Activated naive CD8-positive, alpha-beta T cell treated with anti-CD3 and anti-CD28 coated beads, Interleukin-2, amount 50 U/mL, for 24 hours (primary cell): ENCODE data around the gene ARIH1.
A peak's percentile ranks its signal among the peaks of the same experiment; 100 is the strongest.

ENCODE experiments used
- ATAC-seq: fragments of 150-1000 bp; cut with Tn5 transposase; one replicate; pipeline ENCODE4 v1.10.0; 2021
- DNase-seq: peaks from one replicate; pipeline ENCODE4 v3.0.0; 2021
- H3K27ac Mint-ChIP-seq: one replicate; pipeline ENCODE4 v1.8.0; 2021; ENCODE audit warnings: mild to moderate bottlenecking, mixed read lengths
- H3K27me3 Mint-ChIP-seq: one replicate; pipeline ENCODE4 v1.8.0; 2021; ENCODE audit warnings: mixed read lengths
- H3K36me3 Mint-ChIP-seq: one replicate; pipeline ENCODE4 v1.8.0; 2021; ENCODE audit warnings: low read depth, mixed read lengths
- H3K4me1 Mint-ChIP-seq: one replicate; pipeline ENCODE4 v1.8.0; 2021; ENCODE audit warnings: mixed read lengths
- H3K4me3 Mint-ChIP-seq: one replicate; pipeline ENCODE4 v1.8.0; 2021; ENCODE audit warnings: mild to moderate bottlenecking, moderate library complexity, mixed read lengths
- H3K9me3 Mint-ChIP-seq: one replicate; pipeline ENCODE4 v1.8.0; 2021; ENCODE audit warnings: mixed read lengths

The ARIH1 gene

DNA sequence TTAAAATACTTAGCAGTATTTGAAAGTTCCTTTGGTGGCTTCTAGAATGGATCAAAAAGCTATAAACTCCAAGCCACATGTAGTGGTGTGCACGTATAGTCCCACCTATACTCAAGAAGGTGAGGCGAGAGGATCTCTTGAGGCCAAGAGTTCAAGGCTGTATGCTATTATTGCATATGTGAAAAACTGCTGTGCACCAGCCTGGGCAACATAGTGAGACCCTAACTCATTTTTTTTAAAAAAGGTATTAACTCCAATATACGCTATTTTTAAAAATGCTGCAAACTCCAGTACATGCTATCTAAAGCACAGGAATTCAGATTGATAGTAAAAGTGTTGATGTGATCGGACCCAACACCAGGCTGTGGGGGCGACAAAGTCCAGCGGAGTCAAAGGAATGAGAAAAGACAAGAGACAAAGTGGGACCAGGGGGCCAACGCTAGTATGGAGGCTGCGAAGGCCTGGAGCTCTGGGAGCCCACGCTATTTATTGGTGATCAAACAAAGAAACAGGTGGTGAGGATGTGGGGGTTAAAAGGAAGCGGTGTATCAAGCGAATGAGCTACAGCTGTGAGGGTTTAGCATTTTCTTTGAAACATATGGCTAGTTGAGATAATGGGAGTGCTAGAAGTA lies 66.6 kb downstream of the ARIH1 start:
- H3K27ac Mint-ChIP-seq, result no peak overlapping the region
- no peak for DNase-seq

DNA sequence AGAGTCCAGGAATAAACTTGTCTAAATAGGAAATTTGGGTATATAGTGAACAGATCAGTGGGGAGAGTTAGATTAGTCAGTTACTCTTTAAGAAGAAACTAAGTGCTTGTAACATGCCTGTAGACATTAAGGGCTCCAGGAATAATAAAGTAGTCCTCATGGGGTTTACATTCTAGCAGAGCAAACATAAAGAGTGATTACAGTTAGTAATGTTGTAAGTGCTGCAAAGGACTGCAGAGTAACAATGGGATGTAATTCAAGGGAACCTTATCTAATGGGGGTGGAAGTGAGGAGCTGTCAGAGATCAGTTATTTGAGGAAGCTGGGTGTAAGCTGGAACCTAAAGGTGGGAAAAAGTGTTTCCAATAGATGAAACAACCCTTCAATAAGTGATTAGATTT lies 67.5 kb downstream of the ARIH1 start:
- Mint-ChIP-seq H3K27me3 (no peaks in the 10 kb centered on the region), H3K4me3 (no peak overlapping the region), H3K36me3 (peaks cover 37% of the 10 kb centered on the region), H3K9me3 (peaks cover 13% of the 10 kb centered on the region), H3K27ac (no peak overlapping the region), H3K4me1 (peaks cover 7% of the 10 kb centered on the region)
- ATAC-seq (no peak), DNase-seq (no peak)

More for the DNA sequence above, 66.6 kb downstream of the ARIH1 start:
- ATAC-seq, result no peak
- no peaks in the 10 kb centered on the region for H3K27me3 Mint-ChIP-seq
- H3K4me3 Mint-ChIP-seq, result no peak overlapping the region
- H3K9me3 Mint-ChIP-seq, result peaks cover 13% of the 10 kb centered on the region
- peaks cover 31% of the 10 kb centered on the region for H3K36me3 Mint-ChIP-seq
- peaks cover 14% of the 10 kb centered on the region for H3K4me1 Mint-ChIP-seq

DNA sequence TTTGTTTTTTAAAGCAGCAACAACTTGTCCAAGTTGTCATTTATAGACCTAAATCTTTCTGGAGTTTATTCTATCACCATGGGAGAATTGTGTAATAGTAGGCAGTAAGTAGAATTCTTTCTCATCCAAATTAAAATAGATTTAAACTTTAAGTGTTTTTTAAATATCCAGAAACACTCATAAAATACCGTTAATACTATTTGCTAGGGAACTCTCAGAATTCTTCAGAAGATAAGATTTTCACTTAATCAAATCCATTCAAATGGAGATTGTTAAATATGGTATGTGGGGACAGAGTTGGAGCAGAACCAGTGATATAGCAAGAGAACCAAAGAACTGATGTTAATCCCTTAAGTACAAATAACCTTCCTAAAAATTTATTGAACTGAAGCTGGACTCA lies 71.0 kb downstream of the ARIH1 start:
- H3K27ac Mint-ChIP-seq, result no peak overlapping the region
- no peaks in the 10 kb centered on the region for H3K27me3 Mint-ChIP-seq
- H3K4me1 Mint-ChIP-seq, result peaks cover 5% of the 10 kb centered on the region
- no peak for ATAC-seq
- H3K4me3 Mint-ChIP-seq, result no peak overlapping the region
- DNase-seq, result no peak
- peaks cover 32% of the 10 kb centered on the region for H3K36me3 Mint-ChIP-seq
- H3K9me3 Mint-ChIP-seq, result peaks cover 6% of the 10 kb centered on the region

DNA sequence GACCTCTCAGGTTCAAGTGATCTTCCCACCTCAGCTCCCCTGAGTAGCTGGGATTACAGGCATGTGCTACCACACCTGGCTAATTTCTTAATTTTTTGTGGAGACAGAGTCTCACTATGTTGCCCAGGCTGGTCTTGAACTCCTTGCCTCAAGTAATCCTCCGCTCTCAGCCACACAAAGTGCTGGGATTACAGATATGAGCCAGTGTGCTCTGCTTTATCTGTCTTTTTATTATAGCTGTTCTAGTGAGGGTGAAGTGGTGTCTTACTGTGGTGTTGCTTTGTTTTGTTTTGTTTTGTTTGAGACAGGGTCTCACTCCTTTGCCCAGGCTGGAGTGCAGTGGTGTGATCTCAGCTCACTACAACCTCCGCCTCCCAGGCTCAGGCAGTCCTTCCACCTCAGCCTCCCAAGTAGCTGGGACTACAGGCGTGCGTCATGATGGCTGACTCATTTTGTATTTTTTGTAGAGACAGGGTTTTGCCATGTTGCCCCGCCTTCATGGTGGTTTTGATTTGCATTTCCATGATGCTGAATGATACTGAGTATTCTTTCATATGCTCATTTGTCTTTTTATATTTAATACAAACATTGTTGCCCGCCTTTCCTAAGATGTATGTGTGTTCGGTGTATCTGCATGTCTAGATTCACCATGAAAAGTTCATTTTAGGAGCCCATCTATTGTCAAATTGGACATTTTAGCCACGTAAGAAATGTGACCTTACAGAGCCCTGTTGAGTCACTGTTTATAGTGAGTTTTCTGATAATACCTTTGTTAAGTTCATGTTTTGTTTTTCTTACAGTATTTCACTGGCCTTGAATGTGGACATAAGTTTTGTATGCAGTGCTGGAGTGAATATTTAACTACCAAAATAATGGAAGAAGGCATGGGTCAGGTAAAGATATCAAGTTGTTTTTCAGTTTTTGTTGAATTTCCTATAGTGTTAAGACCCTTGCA lies 80.6 kb downstream of the ARIH1 start:
- no peak overlapping the region for H3K4me3 Mint-ChIP-seq
- peaks cover 40% of the 10 kb centered on the region for H3K36me3 Mint-ChIP-seq
- DNase-seq (peak; percentile 29), ATAC-seq (peak; percentile 82)
- peak overlapping the region; percentile 75 for H3K27ac Mint-ChIP-seq
- no peaks in the 10 kb centered on the region for H3K9me3 Mint-ChIP-seq
- H3K27me3 Mint-ChIP-seq, result no peaks in the 10 kb centered on the region
- peaks cover 12% of the 10 kb centered on the region for H3K4me1 Mint-ChIP-seq

DNA sequence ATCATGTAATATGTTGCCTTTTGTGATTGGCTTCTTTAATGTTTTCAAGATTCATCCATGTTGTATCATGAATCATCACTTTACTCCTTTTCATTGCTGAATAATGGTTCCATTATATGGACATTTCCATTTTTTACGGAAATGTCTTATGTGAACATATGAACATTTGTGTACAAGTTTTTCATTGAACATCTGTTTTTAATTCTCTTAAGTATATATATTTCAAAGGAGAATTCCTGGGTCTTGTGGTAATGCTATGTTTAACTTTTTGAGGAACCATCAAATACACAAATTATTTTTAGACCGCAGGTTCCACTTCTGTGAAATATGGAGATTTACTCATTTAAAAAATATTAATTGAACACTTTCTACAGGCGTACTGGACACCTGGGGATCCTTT lies 85.7 kb downstream of the ARIH1 start:
- H3K36me3 Mint-ChIP-seq, result peaks cover 48% of the 10 kb centered on the region
- H3K4me1 Mint-ChIP-seq, result peaks cover 5% of the 10 kb centered on the region
- H3K4me3 Mint-ChIP-seq, result no peak overlapping the region
- no peaks in the 10 kb centered on the region for H3K9me3 Mint-ChIP-seq
- H3K27me3 Mint-ChIP-seq, result no peaks in the 10 kb centered on the region
- ATAC-seq, result no peak
- DNase-seq, result no peak
- no peak overlapping the region for H3K27ac Mint-ChIP-seq

DNA sequence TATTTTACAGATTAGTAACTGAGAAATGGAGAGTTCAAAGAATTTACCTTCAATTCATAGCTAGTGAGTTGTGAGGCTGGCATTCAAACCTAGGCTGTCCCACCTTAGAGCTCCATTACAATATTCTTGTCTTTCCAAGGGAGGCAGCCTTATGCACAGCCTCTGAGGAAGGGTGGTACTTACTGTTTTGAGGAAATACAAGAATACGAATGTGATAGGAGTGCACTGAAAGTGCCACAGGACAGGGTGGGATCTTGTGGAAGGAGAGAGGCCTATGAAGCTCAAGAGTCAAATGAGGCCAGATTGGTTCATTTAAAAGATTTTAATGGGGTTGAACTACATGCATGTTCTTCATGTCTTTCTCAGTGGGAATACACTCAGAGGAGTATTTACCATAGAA lies 86.3 kb downstream of the ARIH1 start:
- Mint-ChIP-seq H3K4me3 (no peak overlapping the region), H3K9me3 (no peaks in the 10 kb centered on the region), H3K36me3 (peaks cover 43% of the 10 kb centered on the region), H3K27me3 (no peaks in the 10 kb centered on the region), H3K4me1 (peaks cover 1% of the 10 kb centered on the region), H3K27ac (no peak overlapping the region)
- DNase-seq (no peak), ATAC-seq (no peak)

DNA sequence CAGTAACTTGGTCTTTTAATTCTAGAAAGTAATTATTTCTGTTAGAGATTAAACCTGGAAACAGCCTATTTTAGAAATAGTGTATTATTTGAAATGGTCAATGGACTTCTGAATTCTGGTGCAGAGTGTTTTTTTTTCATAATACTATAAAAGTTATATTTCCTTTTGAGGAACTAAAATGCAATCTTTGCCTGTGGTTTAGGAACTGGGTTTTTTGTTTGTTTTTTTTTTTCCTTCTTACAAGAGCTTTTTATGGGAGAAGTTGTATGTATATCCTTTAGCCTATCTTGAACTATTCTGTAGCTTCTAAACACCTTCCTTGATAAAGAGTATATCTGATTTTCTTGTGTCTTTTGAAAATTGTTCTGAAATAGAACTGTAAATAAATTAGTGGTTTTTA lies 88.3 kb downstream of the ARIH1 start:
- no peaks in the 10 kb centered on the region for H3K27me3 Mint-ChIP-seq

DNA sequence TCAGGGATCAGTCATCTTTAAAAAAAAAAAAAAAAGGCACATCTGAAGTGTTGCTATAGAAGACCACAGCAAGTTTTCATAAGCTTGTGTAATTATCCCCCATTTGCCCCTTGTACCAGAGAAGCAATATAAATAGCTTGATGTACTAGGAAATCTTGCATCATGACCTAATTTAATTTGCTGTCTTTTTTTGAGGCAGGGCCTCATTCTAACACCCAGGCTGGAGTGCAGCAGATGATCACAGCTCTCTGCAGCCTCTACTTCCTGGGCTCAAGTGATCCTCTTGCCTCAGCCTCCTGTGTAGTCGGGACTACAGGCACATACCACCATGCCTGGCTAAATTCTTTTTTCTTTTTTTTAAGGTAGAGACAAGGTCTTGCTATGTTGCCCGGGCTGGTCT lies 88.7 kb downstream of the ARIH1 start:
- ATAC-seq (no peak), DNase-seq (no peak)
- Mint-ChIP-seq H3K27ac (no peak overlapping the region), H3K27me3 (no peaks in the 10 kb centered on the region), H3K9me3 (no peaks in the 10 kb centered on the region), H3K4me3 (no peak overlapping the region), H3K4me1 (peaks cover 1% of the 10 kb centered on the region), H3K36me3 (peaks cover 31% of the 10 kb centered on the region)

More for the DNA sequence above, 88.3 kb downstream of the ARIH1 start:
- H3K27ac Mint-ChIP-seq, result no peak overlapping the region
- H3K36me3 Mint-ChIP-seq, result peaks cover 31% of the 10 kb centered on the region
- no peak for ATAC-seq
- peaks cover 1% of the 10 kb centered on the region for H3K4me1 Mint-ChIP-seq
- no peaks in the 10 kb centered on the region for H3K9me3 Mint-ChIP-seq
- no peak overlapping the region for H3K4me3 Mint-ChIP-seq
- no peak for DNase-seq

DNA sequence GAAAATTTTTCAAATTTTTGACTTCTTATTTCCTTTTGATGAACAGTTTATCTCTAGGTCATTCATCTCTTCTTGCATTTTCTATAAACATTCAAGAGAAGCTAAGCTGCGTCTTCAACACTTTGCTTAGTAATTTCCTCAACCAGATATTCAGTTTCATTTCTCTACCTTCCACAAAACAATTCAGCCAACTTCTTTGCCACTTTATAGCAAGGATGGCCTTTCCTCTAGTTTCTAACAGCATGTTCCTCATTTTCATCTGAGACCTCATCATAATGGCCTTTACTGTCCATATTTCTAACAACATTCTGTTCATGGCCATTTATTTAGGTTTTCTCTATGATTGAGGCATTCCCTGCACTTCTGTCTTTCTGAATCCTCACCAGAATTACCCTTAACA lies 90.0 kb downstream of the ARIH1 start:
- peaks cover 1% of the 10 kb centered on the region for H3K4me1 Mint-ChIP-seq
- no peaks in the 10 kb centered on the region for H3K27me3 Mint-ChIP-seq
- no peak for ATAC-seq
- H3K36me3 Mint-ChIP-seq, result peaks cover 24% of the 10 kb centered on the region
- H3K9me3 Mint-ChIP-seq, result no peaks in the 10 kb centered on the region
- H3K4me3 Mint-ChIP-seq, result no peak overlapping the region
- no peak for DNase-seq
- peak overlapping the region; percentile 62 for H3K27ac Mint-ChIP-seq

DNA sequence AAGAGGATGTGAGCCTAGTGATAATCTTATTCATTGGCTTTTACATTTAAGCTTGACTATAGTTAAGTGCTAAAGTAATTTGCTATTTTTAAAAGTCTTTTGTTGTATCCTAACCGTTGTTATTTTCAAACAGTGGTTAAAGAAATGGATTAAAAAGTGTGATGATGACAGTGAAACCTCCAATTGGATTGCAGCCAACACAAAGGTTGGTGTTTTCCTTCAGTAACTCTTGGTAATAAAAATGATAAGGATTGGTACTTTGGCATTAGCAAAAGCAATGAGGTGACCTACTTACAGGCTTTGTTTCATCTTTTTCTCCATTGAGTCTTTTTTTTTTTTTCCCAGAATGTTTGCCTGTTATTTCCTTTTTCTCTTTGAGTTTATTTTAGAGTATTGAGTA lies 92.8 kb downstream of the ARIH1 start:
- H3K27me3 Mint-ChIP-seq, result no peaks in the 10 kb centered on the region
- no peak overlapping the region for H3K27ac Mint-ChIP-seq
- H3K4me1 Mint-ChIP-seq, result peaks cover 1% of the 10 kb centered on the region
- no peak for DNase-seq
- H3K4me3 Mint-ChIP-seq, result no peak overlapping the region
- no peak for ATAC-seq
- H3K36me3 Mint-ChIP-seq, result peaks cover 31% of the 10 kb centered on the region
- H3K9me3 Mint-ChIP-seq, result no peaks in the 10 kb centered on the region

DNA sequence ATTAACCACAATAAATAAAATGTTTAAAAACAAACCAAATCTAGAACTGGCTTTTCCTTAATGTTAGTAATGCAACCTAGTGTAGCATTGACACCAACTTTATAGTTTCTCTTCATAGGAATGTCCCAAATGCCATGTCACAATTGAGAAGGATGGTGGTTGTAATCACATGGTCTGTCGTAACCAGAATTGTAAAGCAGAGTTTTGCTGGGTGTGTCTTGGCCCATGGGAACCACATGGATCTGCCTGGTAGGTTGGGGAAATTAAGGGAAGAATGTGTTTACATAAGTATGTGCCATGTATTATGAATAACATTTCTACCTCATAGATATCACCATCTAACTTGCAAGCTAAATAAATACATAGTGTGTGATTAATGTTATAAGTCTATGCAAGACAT lies 95.9 kb downstream of the ARIH1 start:
- Mint-ChIP-seq H3K36me3 (peaks cover 27% of the 10 kb centered on the region), H3K4me1 (no peaks in the 10 kb centered on the region), H3K27me3 (no peaks in the 10 kb centered on the region), H3K4me3 (no peak overlapping the region), H3K9me3 (no peaks in the 10 kb centered on the region), H3K27ac (no peak overlapping the region)
- no peak for DNase-seq
- ATAC-seq, result no peak

DNA sequence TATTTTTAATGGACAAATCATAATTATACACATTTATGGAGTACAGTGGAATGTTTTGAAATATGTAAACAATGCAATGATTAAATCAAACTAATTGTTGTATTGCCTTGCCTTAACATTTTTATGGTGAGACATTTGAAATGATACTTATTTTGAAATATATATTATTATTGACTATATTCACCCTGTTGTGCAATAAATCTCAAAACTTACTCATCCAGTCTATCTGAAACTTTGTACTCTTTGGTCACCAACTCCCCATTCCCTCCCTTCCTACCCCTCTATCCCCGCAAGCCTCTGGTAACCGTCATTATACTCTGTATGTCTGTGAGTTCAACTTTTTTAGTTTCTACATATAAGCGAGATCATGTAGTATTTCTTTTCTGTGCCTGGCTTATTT lies 105.7 kb downstream of the ARIH1 start:
- H3K36me3 Mint-ChIP-seq, result peaks cover 50% of the 10 kb centered on the region
- no peaks in the 10 kb centered on the region for H3K27me3 Mint-ChIP-seq
- H3K4me1 Mint-ChIP-seq, result no peaks in the 10 kb centered on the region
- H3K9me3 Mint-ChIP-seq, result peaks cover 5% of the 10 kb centered on the region
- DNase-seq, result no peak
- no peak overlapping the region for H3K4me3 Mint-ChIP-seq
- ATAC-seq, result no peak
- H3K27ac Mint-ChIP-seq, result no peak overlapping the region

DNA sequence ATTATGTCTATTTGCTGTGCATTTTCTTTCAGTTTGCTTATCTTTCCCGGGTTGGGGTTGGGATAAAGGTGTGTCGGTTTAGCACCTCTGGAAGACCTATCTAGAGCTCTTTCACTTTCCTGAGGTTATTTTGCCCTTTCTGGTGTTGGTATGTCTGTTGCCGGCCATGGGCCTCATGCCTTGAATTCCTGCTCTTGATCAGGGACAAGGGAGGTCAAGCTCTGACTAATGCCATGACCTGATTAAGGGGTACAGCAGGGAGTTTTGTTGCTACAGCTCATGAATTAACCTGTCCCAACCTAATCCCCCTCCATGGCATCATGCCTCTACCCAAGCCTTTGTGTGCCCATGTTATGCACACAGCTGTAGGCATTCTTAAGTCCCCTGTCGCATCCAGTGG lies 109.9 kb downstream of the ARIH1 start:
- Mint-ChIP-seq H3K4me1 (no peaks in the 10 kb centered on the region), H3K9me3 (peaks cover 4% of the 10 kb centered on the region), H3K27me3 (no peaks in the 10 kb centered on the region), H3K27ac (no peak overlapping the region), H3K36me3 (peaks cover 48% of the 10 kb centered on the region), H3K4me3 (no peak overlapping the region)
- ATAC-seq, result no peak
- DNase-seq, result no peak

DNA sequence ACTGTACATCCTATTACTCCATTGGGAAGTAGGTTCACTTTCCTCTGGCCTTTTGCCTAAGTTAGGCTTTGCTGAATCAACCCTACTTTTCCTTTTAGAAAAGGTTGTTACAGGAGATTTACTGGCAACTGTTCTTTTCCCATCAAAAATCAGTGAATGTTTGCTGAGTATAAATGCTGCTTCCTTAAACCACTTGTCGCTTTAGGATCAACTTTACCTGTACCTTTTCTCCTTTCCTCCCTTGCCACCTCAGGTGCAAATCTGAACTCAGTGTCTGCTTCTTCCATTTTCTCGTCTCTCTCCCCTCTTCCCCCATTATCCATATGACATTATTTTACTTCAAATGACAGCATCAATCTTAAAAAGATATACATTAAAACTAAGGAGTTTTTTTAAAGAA lies 110.9 kb downstream of the ARIH1 start:
- ATAC-seq (no peak), DNase-seq (no peak)
- H3K9me3 Mint-ChIP-seq, result no peaks in the 10 kb centered on the region
- H3K4me3 Mint-ChIP-seq, result no peak overlapping the region
- no peaks in the 10 kb centered on the region for H3K4me1 Mint-ChIP-seq
- no peaks in the 10 kb centered on the region for H3K27me3 Mint-ChIP-seq
- H3K27ac Mint-ChIP-seq, result no peak overlapping the region
- H3K36me3 Mint-ChIP-seq, result peaks cover 41% of the 10 kb centered on the region

DNA sequence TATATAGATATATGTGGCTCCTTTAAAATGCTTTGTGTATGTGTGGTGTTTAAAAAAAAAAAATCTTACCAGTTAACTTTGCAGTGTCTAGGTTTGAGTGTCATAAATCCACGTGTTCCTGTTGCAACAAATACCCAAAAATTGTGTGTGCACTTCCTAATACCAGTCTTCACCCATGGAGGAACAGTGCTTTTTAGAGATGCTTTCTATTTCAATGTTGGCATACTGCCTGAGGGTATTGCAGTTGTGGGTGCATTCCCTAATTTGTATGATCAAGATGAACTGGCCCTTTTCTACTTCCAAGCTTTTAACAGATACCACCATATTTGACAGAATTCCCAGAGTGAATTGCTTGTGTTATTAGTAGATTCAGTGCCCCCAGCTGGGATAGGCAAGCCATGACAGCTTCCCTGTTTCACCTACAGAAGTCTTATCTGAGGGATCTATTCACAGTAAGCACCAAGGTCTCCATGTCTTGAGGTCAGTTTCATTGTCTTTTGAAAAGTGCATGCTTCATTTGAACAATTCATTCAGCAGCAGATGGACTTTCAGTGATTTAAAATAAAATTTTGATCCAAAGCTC lies 111.4 kb downstream of the ARIH1 start:
- no peak overlapping the region for H3K27ac Mint-ChIP-seq
- DNase-seq, result no peak
- no peaks in the 10 kb centered on the region for H3K4me1 Mint-ChIP-seq
- no peaks in the 10 kb centered on the region for H3K9me3 Mint-ChIP-seq
- no peak overlapping the region for H3K4me3 Mint-ChIP-seq
- peaks cover 37% of the 10 kb centered on the region for H3K36me3 Mint-ChIP-seq
- H3K27me3 Mint-ChIP-seq, result no peaks in the 10 kb centered on the region
- ATAC-seq, result no peak
